SK-MEL-5 (cell line): ENCODE measurements around the gene RAB5B. TPM values are rescaled to one million over a fixed set of nuclear protein-coding genes. Genes with fewer than 3 reads are reported as not detected.

Source experiments
- DNase-seq: peaks from one replicate; pipeline ENCODE4 v3.0.0-alpha.2; 2016; ENCODE audit warnings: low read depth, low spot score
- in situ Hi-C: cut with HindIII; loops from 2 replicates; pipeline ENCODE4 v1.10.0; 2016; ENCODE audit warnings: low sequenced_read_pairs, high pct_unique_total_duplicates, low pct_unique_long_range_greater_than_20kb
- polyA plus RNA-seq, 2 experiments: library from polyadenylated mRNA; depleted of rRNA; stranded (reverse); fragments of >200 nt; gene quantifications; 2 replicates each; pipeline ENCODE4 v1.2.3, GENCODE V29; 2015
- total RNA-seq: library from RNA; depleted of rRNA; stranded (reverse); fragments of >200 nt; shearing (Covaris generic); gene quantifications from 2 replicates; pipeline ENCODE4 v1.2.3, GENCODE V29; 2014; rRNA removed

RAB5B gene
- 169 and 175 TPM in 2 replicates for total RNA-seq
- 207 and 257 TPM in 2 replicates for polyA plus RNA-seq (2015; cell fraction: cytosol; rRNA removed)
- polyA plus RNA-seq (2015; cell fraction: nucleus; rRNA removed) = 277 and 286 TPM in 2 replicates

GRCh38 chr12:55973599-55974307, at the start of gene RAB5B:
TSS of gene RAB5B (plus strand) at chr12:55974078. CDS start at chr12:55986961, 12,883 bp downstream.
- DNase-seq = peak; percentile 100
- in situ Hi-C loops = no loop called here

- in situ Hi-C loops = no loop called here
- no peak for DNase-seq
Measured at GRCh38 chr12:55925371-55925770, 48.5 kb upstream of the RAB5B start.

GRCh38 chr12:55925870-55926737, 47.8 kb upstream of the RAB5B start:
- in situ Hi-C loops = no loop called here
- no peak for DNase-seq

- in situ Hi-C loops = no loop called here
- DNase-seq = peak; percentile 94
Measured at GRCh38 chr12:55926738-55927587, 46.9 kb upstream of the RAB5B start.

GRCh38 chr12:55927588-55928502, 46.0 kb upstream of the RAB5B start, which contains the start of gene PYM1:
TSS of gene PYM1 (minus strand) at chr12:55927894. CDS start at chr12:55927761, 133 bp downstream.
- peak; percentile 59 for DNase-seq
- in situ Hi-C loops = no loop called here

- in situ Hi-C loops = no loop called here
- DNase-seq = no peak
Measured at GRCh38 chr12:55929306-55929791, 44.5 kb upstream of the RAB5B start.

- DNase-seq = peak; percentile 80
- in situ Hi-C loops = no loop called here
Measured at GRCh38 chr12:55930771-55931316, 43.0 kb upstream of the RAB5B start, which contains the start of gene DGKA. TSS of gene DGKA (plus strand) at chr12:55931162. CDS start at chr12:55936504, 5,342 bp downstream.

- in situ Hi-C loops = no loop called here
- no peak for DNase-seq
Measured at GRCh38 chr12:55931317-55931779, 42.5 kb upstream of the RAB5B start.

- in situ Hi-C loops = no loop called here
- DNase-seq = no peak
Measured at GRCh38 chr12:55931780-55932550, 41.9 kb upstream of the RAB5B start.

GRCh38 chr12:55932551-55932910, 41.3 kb upstream of the RAB5B start:
- in situ Hi-C loops = no loop called here
- DNase-seq = no peak

GRCh38 chr12:55933169-55933798, 40.6 kb upstream of the RAB5B start:
- in situ Hi-C loops = no loop called here
- DNase-seq = no peak

GRCh38 chr12:55933799-55934742, 39.8 kb upstream of the RAB5B start:
- in situ Hi-C loops = no loop called here
- no peak for DNase-seq

- no peak for DNase-seq
- in situ Hi-C loops = no loop called here
Measured at GRCh38 chr12:55934773-55935172, 39.1 kb upstream of the RAB5B start.

- no peak for DNase-seq
- in situ Hi-C loops = no loop called here
Measured at GRCh38 chr12:55935738-55936151, 38.1 kb upstream of the RAB5B start.
